Ascending aorta (tissue), 2 donors: Measurements from ENCODE around the gene NXT1. TPM values are rescaled to one million over a fixed set of nuclear protein-coding genes. Genes with fewer than 3 reads are reported as not detected.

Experiments used
- DNase-seq, 2 donors: peaks; one replicate each; pipeline ENCODE4 v3.0.0-alpha.2; 2019; ENCODE audit warnings: low spot score in 2 of 2
- H3K27ac ChIP-seq, 2 donors: fragments of 200-600 bp; sonication (generic); one replicate each; pipeline ENCODE4 v1.5.1; 2016 to 2017; ENCODE audit warnings: mild to moderate bottlenecking in 1 of 2
- H3K27me3 ChIP-seq: fragments of 200-600 bp; sonication (generic); one replicate; pipeline ENCODE4 v1.5.1; 2017
- H3K36me3 ChIP-seq, 2 donors: fragments of 200-600 bp; sonication (generic); one replicate each; pipeline ENCODE4 v1.5.1; 2016
- H3K4me1 ChIP-seq, 2 donors: fragments of 200-600 bp; sonication (generic); one replicate each; pipeline ENCODE4 v1.5.1; 2016 to 2017; ENCODE audit warnings: mild to moderate bottlenecking in 1 of 2
- H3K4me3 ChIP-seq, 2 donors: fragments of 200-600 bp; sonication (generic); one replicate each; pipeline ENCODE4 v1.5.1; 2016 to 2017; ENCODE audit warnings: mild to moderate bottlenecking in 1 of 2
- H3K9me3 ChIP-seq, 2 donors: fragments of 200-600 bp; sonication (generic); one replicate each; pipeline ENCODE4 v1.5.1; 2016
- intact Hi-C: fragments of 100-400 bp; cut with DNase I; formaldehyde crosslinking; loops from one replicate; pipeline ENCODE4 v1.15.1; 2023
- total RNA-seq: library from RNA; depleted of rRNA; stranded (reverse); fragments of >200 nt; gene quantifications from one replicate; pipeline ENCODE4 v1.1.0, GENCODE V29; 2016
- TF ChIP-seq, protein P1 (sequence below), 3 experiments: fragments of 200-600 bp in 2 of 3; fragments of 450-650 bp in 1 of 3; sonication (generic) in 2 of 3; IDR thresholded peaks; one replicate each; pipeline ENCODE4 v1.5.1; 2016 to 2019; ENCODE audit warnings: antibody characterized with exemption in 3 of 3, mild to moderate bottlenecking in 1 of 3, moderate library complexity in 1 of 3

Gene NXT1
- total RNA-seq, 1 donor from 2014 or later, result 50.0 TPM

- Histone ChIP-seq H3K9me3 (no peaks in the 10 kb centered on the region), H3K36me3 (no peaks in the 10 kb centered on the region), H3K4me3 (no peak overlapping the region), H3K4me1 (no peaks in the 10 kb centered on the region), H3K27ac (no peak overlapping the region), H3K27me3 (no peaks in the 10 kb centered on the region)
- intact Hi-C loops, result no loop called here
- TF ChIP-seq, protein P1, sequence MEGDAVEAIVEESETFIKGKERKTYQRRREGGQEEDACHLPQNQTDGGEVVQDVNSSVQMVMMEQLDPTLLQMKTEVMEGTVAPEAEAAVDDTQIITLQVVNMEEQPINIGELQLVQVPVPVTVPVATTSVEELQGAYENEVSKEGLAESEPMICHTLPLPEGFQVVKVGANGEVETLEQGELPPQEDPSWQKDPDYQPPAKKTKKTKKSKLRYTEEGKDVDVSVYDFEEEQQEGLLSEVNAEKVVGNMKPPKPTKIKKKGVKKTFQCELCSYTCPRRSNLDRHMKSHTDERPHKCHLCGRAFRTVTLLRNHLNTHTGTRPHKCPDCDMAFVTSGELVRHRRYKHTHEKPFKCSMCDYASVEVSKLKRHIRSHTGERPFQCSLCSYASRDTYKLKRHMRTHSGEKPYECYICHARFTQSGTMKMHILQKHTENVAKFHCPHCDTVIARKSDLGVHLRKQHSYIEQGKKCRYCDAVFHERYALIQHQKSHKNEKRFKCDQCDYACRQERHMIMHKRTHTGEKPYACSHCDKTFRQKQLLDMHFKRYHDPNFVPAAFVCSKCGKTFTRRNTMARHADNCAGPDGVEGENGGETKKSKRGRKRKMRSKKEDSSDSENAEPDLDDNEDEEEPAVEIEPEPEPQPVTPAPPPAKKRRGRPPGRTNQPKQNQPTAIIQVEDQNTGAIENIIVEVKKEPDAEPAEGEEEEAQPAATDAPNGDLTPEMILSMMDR (IDR thresholded peaks at IDR 0.05), result no peak
- DNase-seq, result no peak
Measured at GRCh38 chr20:23337312-23337711, 13.3 kb upstream of the NXT1 start.

DNA sequence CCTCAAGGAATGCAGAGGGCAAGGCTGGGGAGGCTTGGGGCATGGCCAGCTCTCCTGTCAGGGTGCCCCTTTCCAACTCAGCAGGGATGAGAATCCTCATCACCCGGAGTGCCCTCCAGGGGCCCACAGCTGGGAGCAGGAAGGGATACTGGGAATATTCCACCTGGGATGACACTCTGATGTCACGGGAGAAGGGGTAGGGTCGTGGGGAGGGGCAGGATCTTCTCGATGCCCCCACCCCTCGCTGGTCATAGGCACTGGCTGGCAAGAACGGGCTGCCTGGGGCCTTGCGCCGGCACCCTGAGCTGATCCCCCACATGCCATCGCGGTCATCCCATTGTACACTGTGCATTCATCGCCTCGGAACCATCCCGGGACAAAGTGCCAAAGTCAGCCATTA, 10.6 kb upstream of the NXT1 start:
- H3K4me1 ChIP-seq, result no peaks in the 10 kb centered on the region
- TF ChIP-seq, protein P1 (IDR thresholded peaks at IDR 0.05), result no peak
- intact Hi-C loops, result loop anchor here (1.0 to 10.0 kb wide), 4 partner anchors 93 to 649 kb away; no protein-coding TSS in a partner anchor
- no peak overlapping the region for H3K27ac ChIP-seq
- no peaks in the 10 kb centered on the region for H3K27me3 ChIP-seq
- H3K4me3 ChIP-seq, result no peak overlapping the region
- no peak for DNase-seq
- no peaks in the 10 kb centered on the region for H3K9me3 ChIP-seq
- no peaks in the 10 kb centered on the region for H3K36me3 ChIP-seq

DNA sequence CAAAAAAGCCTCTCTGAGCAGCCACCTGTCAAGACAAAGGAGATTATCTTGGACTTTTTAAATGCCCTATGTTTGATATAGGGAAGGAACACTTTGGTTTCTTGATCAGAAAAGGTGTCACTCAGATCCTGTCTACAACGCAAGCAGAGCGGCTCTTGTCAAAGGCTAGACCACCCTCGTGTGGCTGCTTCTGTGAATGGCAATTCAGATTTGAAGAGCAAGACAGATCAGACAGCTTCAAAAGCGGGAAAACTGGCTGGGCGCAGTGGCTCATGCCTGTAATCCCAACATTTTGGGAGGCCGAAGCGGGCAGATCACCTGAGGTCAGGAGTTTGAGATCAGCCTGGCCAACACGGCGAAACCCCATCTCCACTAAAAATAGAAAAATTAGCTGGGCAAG, 10.1 kb upstream of the NXT1 start:
- H3K9me3 ChIP-seq, result no peaks in the 10 kb centered on the region
- H3K4me1 ChIP-seq, result no peaks in the 10 kb centered on the region
- no peak overlapping the region for H3K4me3 ChIP-seq
- no peak overlapping the region for H3K27ac ChIP-seq
- no peaks in the 10 kb centered on the region for H3K36me3 ChIP-seq
- H3K27me3 ChIP-seq, result no peaks in the 10 kb centered on the region
- intact Hi-C loops, result loop anchor here (1.0 to 10.0 kb wide), 4 partner anchors 93 to 649 kb away; no protein-coding TSS in a partner anchor
- TF ChIP-seq, protein P1 (IDR thresholded peaks at IDR 0.05), result peak; percentile 66 to 79 (median 76)
- DNase-seq, result peak in 1 of 2 donors; percentile 88

- Histone ChIP-seq H3K4me1 (no peaks in the 10 kb centered on the region), H3K36me3 (no peaks in the 10 kb centered on the region), H3K27me3 (no peaks in the 10 kb centered on the region), H3K4me3 (no peak overlapping the region), H3K9me3 (no peaks in the 10 kb centered on the region), H3K27ac (no peak overlapping the region)
- TF ChIP-seq, protein P1 (IDR thresholded peaks at IDR 0.05), result no peak
- no peak for DNase-seq
- intact Hi-C loops, result loop anchor here (2.0 to 10.0 kb wide), 3 partner anchors 94 to 546 kb away; no protein-coding TSS in a partner anchor
Measured at GRCh38 chr20:23341073-23341472, 9.5 kb upstream of the NXT1 start.

GRCh38 chr20:23343590-23343989, 7.0 kb upstream of the NXT1 start:
- Histone ChIP-seq H3K27me3 (no peaks in the 10 kb centered on the region), H3K4me3 (no peak overlapping the region), H3K9me3 (no peaks in the 10 kb centered on the region), H3K4me1 (no peaks in the 10 kb centered on the region), H3K36me3 (no peaks in the 10 kb centered on the region), H3K27ac (no peak overlapping the region)
- DNase-seq, result no peak
- TF ChIP-seq, protein P1 (IDR thresholded peaks at IDR 0.05), result no peak
- intact Hi-C loops, result loop anchor here (5.0 to 10.0 kb wide), 2 partner anchors 96 to 549 kb away; no protein-coding TSS in a partner anchor

GRCh38 chr20:23344336-23344735, 6.3 kb upstream of the NXT1 start:
- peaks cover 0 to 5% of the 10 kb centered on the region in 2 donors for H3K4me1 ChIP-seq
- TF ChIP-seq, protein P1 (IDR thresholded peaks at IDR 0.05), result no peak
- DNase-seq, result no peak
- H3K27ac ChIP-seq, result no peak overlapping the region
- H3K27me3 ChIP-seq, result no peaks in the 10 kb centered on the region
- H3K36me3 ChIP-seq, result no peaks in the 10 kb centered on the region
- H3K4me3 ChIP-seq, result no peak overlapping the region
- intact Hi-C loops, result loop anchor here (5.0 to 10.0 kb wide), 2 partner anchors 97 to 550 kb away; no protein-coding TSS in a partner anchor
- H3K9me3 ChIP-seq, result no peaks in the 10 kb centered on the region
